Stimulated activated CD4-positive, alpha-beta T cell treated with anti-CD3 and anti-CD28 coated beads, Interleukin-2, amount 100 ng/mL, for 48 hours (primary cell): Measurements from ENCODE around the gene DIAPH3.

Experiments
- DNase-seq, 2 donors: peaks; one replicate each; pipeline ENCODE4 v3.0.0-alpha.2; 2020

DIAPH3 gene

GRCh38 chr13:59755632-59756290 is 408.0 kb downstream of the DIAPH3 start:
- DNase-seq, result no peak

- no peak for DNase-seq
These were observed 409.3 kb downstream of the DIAPH3 start for GRCh38 chr13:59754411-59754810.

GRCh38 chr13:59750860-59751259 is 412.9 kb downstream of the DIAPH3 start:
- DNase-seq, result no peak

GRCh38 chr13:59748046-59748445 is 415.7 kb downstream of the DIAPH3 start:
- no peak for DNase-seq

GRCh38 chr13:59747529-59747928 is 416.2 kb downstream of the DIAPH3 start:
- DNase-seq, result no peak

GRCh38 chr13:59746291-59746962 is 417.3 kb downstream of the DIAPH3 start:
- no peak for DNase-seq

- DNase-seq, result no peak
These were observed 418.3 kb downstream of the DIAPH3 start for GRCh38 chr13:59745392-59745788.

- DNase-seq, result no peak
These were observed 418.9 kb downstream of the DIAPH3 start for GRCh38 chr13:59744747-59745391.

- DNase-seq, result no peak
These were observed 420.5 kb downstream of the DIAPH3 start for GRCh38 chr13:59743195-59743594.

- no peak for DNase-seq
These were observed 421.3 kb downstream of the DIAPH3 start for GRCh38 chr13:59742467-59742866.

- DNase-seq, result no peak
These were observed 424.8 kb downstream of the DIAPH3 start for GRCh38 chr13:59738921-59739320.

GRCh38 chr13:59734393-59734792 is 429.3 kb downstream of the DIAPH3 start:
- no peak for DNase-seq

GRCh38 chr13:59733744-59734143 is 430.0 kb downstream of the DIAPH3 start:
- no peak for DNase-seq

GRCh38 chr13:59730026-59730425 is 433.7 kb downstream of the DIAPH3 start:
- DNase-seq, result no peak

GRCh38 chr13:59728896-59729545 is 434.7 kb downstream of the DIAPH3 start:
- no peak for DNase-seq

GRCh38 chr13:59721926-59722910 is 441.5 kb downstream of the DIAPH3 start:
- DNase-seq, result no peak

- no peak for DNase-seq
These were observed 448.1 kb downstream of the DIAPH3 start for GRCh38 chr13:59715611-59716010.

- DNase-seq, result no peak
These were observed 452.6 kb downstream of the DIAPH3 start for GRCh38 chr13:59710996-59711701.

- DNase-seq, result no peak
These were observed 453.3 kb downstream of the DIAPH3 start for GRCh38 chr13:59710416-59710815.

GRCh38 chr13:59706101-59706976 is 457.4 kb downstream of the DIAPH3 start:
- DNase-seq, result no peak

- DNase-seq, result no peak
These were observed 461.5 kb downstream of the DIAPH3 start for GRCh38 chr13:59702269-59702668.
